K562 (cell line): ENCODE data around the gene GDF15. TPM values are rescaled to one million over a fixed set of nuclear protein-coding genes. Genes with fewer than 3 reads are reported as not detected.

Source experiments
- BCL6 ChIP-seq: fragments of 250-450 bp; sonication (Bioruptor Pico); IDR thresholded peaks from 2 replicates; pipeline ENCODE4 v1.4.0; 2020
- BRD4 ChIP-seq: fragments of 200-600 bp; sonication (generic); IDR thresholded peaks from 2 replicates; pipeline ENCODE4 v1.6.1; 2017; ENCODE audit warnings: inconsistent platforms
- CCNT2 ChIP-seq: IDR thresholded peaks from 2 replicates; pipeline ENCODE4 v1.6.1; 2011; ENCODE audit warnings: borderline replicate concordance, low read depth, mild to moderate bottlenecking, moderate library complexity, mixed read lengths, low read length; ENCODE audit not compliant: insufficient read length; ENCODE audit errors: extremely low read depth
- CREB1 ChIP-seq, 2 experiments: sonication (generic) in 1 of 2; formaldehyde crosslinking in 1 of 2; IDR thresholded peaks; 2 replicates each; pipeline versions ENCODE4 v1.6.1 to v1.8.0; 2012 to 2022; ENCODE audit warnings: inconsistent platforms in 1 of 2, mild to moderate bottlenecking in 1 of 2, missing genetic modification reagents in 1 of 2, moderate library complexity in 1 of 2
- CREM ChIP-seq: IDR thresholded peaks from 2 replicates; pipeline ENCODE4 v1.6.1; 2014; ENCODE audit warnings: antibody characterized with exemption, low read depth
- DDX20 ChIP-seq: fragments of 450-650 bp; IDR thresholded peaks from 2 replicates; pipeline ENCODE4 v1.6.1; 2016; ENCODE audit warnings: missing genetic modification characterization, low read depth, mild to moderate bottlenecking, missing compliant biosample characterization, moderate library complexity
- FOXK2 ChIP-seq, 2 experiments: fragments of 450-650 bp; IDR thresholded peaks in 1 of 2; conservative IDR thresholded peaks in 1 of 2; 2 replicates each; pipeline ENCODE4 v1.6.1; 2016; ENCODE audit warnings: low read depth in 2 of 2, mild to moderate bottlenecking in 1 of 2
- KDM4B ChIP-seq, 2 experiments: fragments of 450-650 bp in 1 of 2; sonication (generic) in 1 of 2; IDR thresholded peaks; 2 replicates each; pipeline ENCODE4 v1.6.1; 2016 to 2017; ENCODE audit warnings: borderline replicate concordance in 2 of 2, antibody characterized with exemption in 1 of 2, low read depth in 1 of 2, mild to moderate bottlenecking in 1 of 2
- MGA ChIP-seq: fragments of 450-650 bp; IDR thresholded peaks from 2 replicates; pipeline ENCODE4 v1.6.1; 2016; ENCODE audit warnings: mild to moderate bottlenecking, moderate library complexity
- POLR2G ChIP-seq: fragments of 200-400 bp; formaldehyde crosslinking; IDR thresholded peaks from 2 replicates; pipeline ENCODE4 v1.6.1; 2017; ENCODE audit warnings: low read depth, mild to moderate bottlenecking, antibody characterized with exemption, low read length, moderate library complexity
- SMARCE1 ChIP-seq: fragments of 450-650 bp; IDR thresholded peaks from 2 replicates; pipeline ENCODE4 v1.7.1; 2016; ENCODE audit warnings: mild to moderate bottlenecking
- SOX6 ChIP-seq: fragments of 450-650 bp; IDR thresholded peaks from 2 replicates; pipeline ENCODE4 v1.6.1; 2014; ENCODE audit warnings: mild to moderate bottlenecking
- YY1 ChIP-seq, 3 experiments: IDR thresholded peaks; 2 replicates each; pipeline ENCODE4 v1.6.1; 2011; ENCODE audit warnings: low read length in 2 of 3, mild to moderate bottlenecking in 2 of 3, moderate library complexity in 2 of 3, borderline replicate concordance in 1 of 3, control low read depth in 1 of 3, low read depth in 1 of 3; ENCODE audit not compliant: insufficient read depth in 3 of 3, insufficient replicate concordance in 2 of 3, control insufficient read depth in 1 of 3, insufficient read length in 1 of 3; ENCODE audit errors: extremely low read depth in 1 of 3
- polyA plus RNA-seq, 8 experiments: library from polyadenylated mRNA; depleted of rRNA in 4 of 8; stranded (reverse) in 5 of 8; unstranded in 3 of 8; fragments of >200 nt; fragmentation: Nextera tagmentation in 2 of 8; fragmentation: Illumina TruSeq in 1 of 8; extraction: Ambion mirVana in 2 of 8; extraction: Trizol in 1 of 8; gene quantifications; 2 replicates each; pipeline versions ENCODE4 v1.2.1 to v1.2.3, GENCODE V29; 2011 to 2014; ENCODE audit warnings: inconsistent platforms in 1 of 8, missing spikeins in 1 of 8
- total RNA-seq, 7 experiments: library from RNA; depleted of rRNA in 6 of 7; stranded (reverse); fragments of >200 nt in 6 of 7; fragmentation: Illumina TruSeq in 2 of 7; extraction: Trizol in 2 of 7; gene quantifications; 2 replicates each; pipeline versions ENCODE4 v1.2.1 to v1.2.3, GENCODE V29; 2011 to 2021; ENCODE audit warnings: low replicate concordance in 1 of 7
- TF ChIP-seq, protein P1 (sequence below): fragments of 250-450 bp; sonication (Bioruptor Pico); IDR thresholded peaks from 2 replicates; pipeline ENCODE4 v1.8.0; 2021; ENCODE audit warnings: borderline replicate concordance, mild to moderate bottlenecking, moderate library complexity; ENCODE audit not compliant: poor library complexity, severe bottlenecking

The GDF15 gene
- total and polyA plus RNA-seq, 9 of the 15 experiments (the other 6 are each of a cell fraction or from before 2014, with no cell fraction given), result 2.3 to 82.4 (median 12.5) TPM

GRCh38 chr19:18436671-18437490 is 50.9 kb downstream of the GDF15 start (continued):
- TF ChIP-seq, protein P1, sequence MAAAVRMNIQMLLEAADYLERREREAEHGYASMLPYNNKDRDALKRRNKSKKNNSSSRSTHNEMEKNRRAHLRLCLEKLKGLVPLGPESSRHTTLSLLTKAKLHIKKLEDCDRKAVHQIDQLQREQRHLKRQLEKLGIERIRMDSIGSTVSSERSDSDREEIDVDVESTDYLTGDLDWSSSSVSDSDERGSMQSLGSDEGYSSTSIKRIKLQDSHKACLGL, result peak; percentile 43
- TF ChIP-seq FOXK2 (conservative IDR thresholded peaks at IDR 0.05 in 1 of 2, IDR thresholded peaks at IDR 0.05 in 1 of 2; ENCODE audit: low read depth in 2 of 2) (peak; percentile 77 to 81), DDX20 (tag) (no peak), MGA (peak; percentile 58), YY1 (IDR thresholded peaks at IDR 0.05; ENCODE audit: borderline replicate concordance in 1 of 3, control insufficient read depth in 1 of 3, extremely low read depth in 1 of 3, insufficient read depth in 3 of 3, insufficient read length in 1 of 3, insufficient replicate concordance in 2 of 3, low read depth in 1 of 3, low read length in 2 of 3) (peak in 2 of 3 experiments; percentile 46 to 58), POLR2G (peak; percentile 67), SMARCE1 (no peak), BCL6 (CRISPR knock-in tag) (no peak), SOX6 (no peak), BRD4 (no peak), CREM (0 out of 2 replicates have a peak, but pooled peaks have one; percentile 6), CREB1 (IDR thresholded peaks at IDR 0.05) (no peak), CREB1 (CRISPR knock-in tag; IDR thresholded peaks at IDR 0.05) (0 out of 2 replicates have a peak, but pooled peaks have one; percentile 35), CCNT2 (peak; percentile 14), KDM4B (IDR thresholded peaks at IDR 0.05; ENCODE audit: borderline replicate concordance in 2 of 2, low read depth in 1 of 2) (no peak)
